IPS-18a (cell line): ENCODE results near the gene FHOD1.
A peak's percentile ranks its signal among the peaks of the same experiment; 100 is the strongest.

Experiments used
- H3K27ac ChIP-seq: one replicate; pipeline ENCODE4 v1.5.1; 2013; ENCODE audit warnings: low read length
- H3K27me3 ChIP-seq: one replicate; pipeline ENCODE4 v1.6.1; 2013; ENCODE audit warnings: mild to moderate bottlenecking, low read length; ENCODE audit not compliant: control insufficient read depth, insufficient read depth
- H3K36me3 ChIP-seq: one replicate; pipeline ENCODE4 v1.6.1; 2013; ENCODE audit warnings: low read depth, low read length; ENCODE audit not compliant: control insufficient read depth
- H3K4me1 ChIP-seq: one replicate; pipeline ENCODE4 v1.6.1; 2013; ENCODE audit warnings: low read depth, low read length; ENCODE audit not compliant: control insufficient read depth
- H3K4me3 ChIP-seq: one replicate; pipeline ENCODE4 v1.5.1; 2013; ENCODE audit warnings: low read length
- H3K9ac ChIP-seq: one replicate; pipeline ENCODE4 v1.6.1; 2013; ENCODE audit warnings: mild to moderate bottlenecking, low read length, moderate library complexity
- H3K9me3 ChIP-seq: one replicate; pipeline ENCODE4 v1.6.1; 2013; ENCODE audit warnings: low read depth, low read length; ENCODE audit not compliant: control insufficient read depth

The FHOD1 gene

DNA sequence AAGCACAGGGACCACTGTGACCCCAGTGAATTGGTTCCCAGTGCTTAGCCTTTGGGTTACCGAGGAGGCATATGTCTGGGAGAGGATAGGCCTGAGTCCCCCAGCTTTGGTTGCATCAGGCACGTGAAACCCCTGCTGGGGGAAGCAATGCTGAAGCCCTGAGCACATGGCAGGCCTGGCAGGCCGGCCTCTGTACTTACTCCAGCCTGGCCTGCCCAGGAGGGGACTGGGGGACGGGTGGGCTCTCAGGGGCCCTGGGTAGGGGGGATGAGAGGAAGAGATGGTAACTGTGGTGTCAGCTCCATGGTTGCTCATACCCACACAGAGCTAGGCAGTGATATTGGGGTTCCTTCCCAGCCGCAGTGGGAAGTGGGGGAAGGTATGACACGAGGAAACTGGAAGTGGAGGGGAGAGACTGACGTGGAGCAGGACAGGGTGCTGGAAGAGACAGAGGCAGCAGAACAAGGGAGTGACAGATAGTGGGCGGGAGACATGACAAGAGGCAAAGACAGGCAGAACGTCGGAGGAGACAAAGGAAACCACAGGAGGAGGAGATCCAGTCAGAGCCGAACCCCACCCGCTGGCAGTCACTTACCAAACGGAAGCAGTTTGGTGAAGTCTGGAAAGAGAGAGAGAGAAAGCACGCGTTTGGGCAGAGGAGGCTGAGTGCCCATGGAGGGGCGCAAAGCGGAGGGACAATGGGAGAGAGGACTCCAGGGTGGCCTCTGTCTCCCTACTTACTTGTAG is 11.3 kb downstream of the FHOD1 start:
- no peak overlapping the region for H3K27ac ChIP-seq
- no peak overlapping the region for H3K9ac ChIP-seq
- H3K9me3 ChIP-seq = no peaks in the 10 kb centered on the region
- H3K4me1 ChIP-seq = no peaks in the 10 kb centered on the region
- H3K4me3 ChIP-seq = no peak overlapping the region
- no peaks in the 10 kb centered on the region for H3K27me3 ChIP-seq
- H3K36me3 ChIP-seq = peaks cover 23% of the 10 kb centered on the region

DNA sequence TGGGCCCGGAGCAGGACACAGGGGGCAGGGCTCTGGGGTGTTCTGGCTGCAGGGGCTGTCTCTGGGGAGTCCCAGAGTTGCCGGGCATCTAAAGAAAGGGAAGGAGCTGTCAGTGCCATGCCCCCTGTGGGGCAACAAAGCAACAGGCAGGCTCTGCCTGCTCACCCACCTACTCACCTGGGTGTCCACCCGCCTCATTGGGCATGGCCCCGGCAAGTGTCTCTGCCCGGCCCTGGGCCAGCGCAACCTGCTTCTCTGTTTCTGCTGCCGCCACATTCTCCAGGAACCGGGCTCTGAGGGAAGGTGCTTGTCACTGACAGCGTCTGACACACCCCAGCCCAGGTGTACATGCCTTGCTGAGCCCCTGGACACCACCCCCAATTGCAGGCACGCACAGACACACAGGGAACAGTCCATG is 13.1 kb downstream of the FHOD1 start:
- Histone ChIP-seq H3K9me3 (no peaks in the 10 kb centered on the region), H3K4me3 (no peak overlapping the region), H3K27me3 (no peaks in the 10 kb centered on the region), H3K36me3 (peaks cover 41% of the 10 kb centered on the region), H3K9ac (no peak overlapping the region), H3K4me1 (no peaks in the 10 kb centered on the region), H3K27ac (no peak overlapping the region)

DNA sequence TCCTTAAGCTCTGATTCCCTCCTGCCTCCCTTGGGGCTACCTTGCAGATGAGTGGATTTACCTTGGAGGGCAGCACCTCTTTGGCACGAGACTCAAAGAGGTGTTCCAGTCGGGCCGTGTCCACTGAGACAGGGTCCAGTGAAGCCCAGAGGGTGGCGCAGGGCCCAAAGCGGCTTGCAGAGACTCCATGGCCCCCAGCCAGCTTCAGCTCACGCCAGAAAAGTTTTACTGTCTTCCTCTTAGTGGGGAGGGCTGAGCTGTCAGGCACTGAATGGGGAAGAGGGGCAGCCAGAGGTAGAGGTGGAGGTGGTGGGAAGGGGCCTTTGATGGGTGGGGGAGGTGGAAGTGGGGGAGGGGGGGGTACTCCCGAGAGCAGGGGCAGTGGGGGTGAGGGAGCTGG is 13.7 kb downstream of the FHOD1 start:
- H3K9ac ChIP-seq = no peak overlapping the region
- peaks cover 43% of the 10 kb centered on the region for H3K36me3 ChIP-seq
- H3K27ac ChIP-seq = no peak overlapping the region
- no peaks in the 10 kb centered on the region for H3K9me3 ChIP-seq
- no peaks in the 10 kb centered on the region for H3K4me1 ChIP-seq
- no peak overlapping the region for H3K4me3 ChIP-seq
- no peaks in the 10 kb centered on the region for H3K27me3 ChIP-seq

DNA sequence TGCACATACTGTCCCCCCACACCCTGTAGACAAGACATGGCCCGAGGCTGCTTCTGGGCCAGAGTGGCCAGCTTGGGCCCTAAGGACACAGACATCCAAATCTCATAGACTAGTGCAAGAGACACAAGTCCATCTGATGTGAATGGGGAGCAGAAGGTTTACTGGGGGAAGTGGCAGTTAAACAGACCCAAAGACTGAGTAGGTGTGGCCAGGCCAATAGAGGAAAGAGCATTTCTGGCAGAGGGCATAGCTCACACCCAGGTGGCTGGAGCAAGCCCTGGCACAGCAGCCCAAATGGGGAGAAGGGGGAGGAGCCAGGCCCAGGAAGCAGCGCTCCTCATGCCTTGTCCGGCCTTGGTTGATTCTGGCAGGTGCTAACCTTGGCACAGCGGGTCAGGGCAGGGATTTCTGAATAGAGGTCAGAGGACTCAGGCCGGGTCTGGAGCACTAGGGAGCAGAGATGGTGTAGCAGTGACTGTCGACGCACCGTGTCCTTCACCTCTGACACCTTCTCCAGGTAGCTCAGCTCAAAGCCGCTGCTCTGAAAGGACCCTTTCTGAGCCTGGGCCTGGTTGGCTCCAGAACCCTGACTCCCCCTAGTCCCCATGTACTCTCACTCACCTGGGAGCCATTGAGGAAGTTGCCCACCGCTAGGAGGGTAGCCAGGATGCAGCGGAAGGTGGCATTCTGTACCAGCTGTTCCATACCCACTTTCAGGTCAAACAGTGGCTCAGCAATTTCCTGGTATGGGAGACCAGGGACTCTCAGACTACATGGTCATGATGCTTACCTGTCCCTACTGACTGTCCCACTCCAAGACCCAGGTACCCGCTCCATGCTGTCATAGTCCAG is 16.2 kb downstream of the FHOD1 start:
- Histone ChIP-seq H3K9me3 (no peaks in the 10 kb centered on the region), H3K27ac (no peak overlapping the region), H3K27me3 (no peaks in the 10 kb centered on the region), H3K4me3 (no peak overlapping the region), H3K36me3 (peaks cover 43% of the 10 kb centered on the region), H3K4me1 (peaks cover 4% of the 10 kb centered on the region), H3K9ac (no peak overlapping the region)

DNA sequence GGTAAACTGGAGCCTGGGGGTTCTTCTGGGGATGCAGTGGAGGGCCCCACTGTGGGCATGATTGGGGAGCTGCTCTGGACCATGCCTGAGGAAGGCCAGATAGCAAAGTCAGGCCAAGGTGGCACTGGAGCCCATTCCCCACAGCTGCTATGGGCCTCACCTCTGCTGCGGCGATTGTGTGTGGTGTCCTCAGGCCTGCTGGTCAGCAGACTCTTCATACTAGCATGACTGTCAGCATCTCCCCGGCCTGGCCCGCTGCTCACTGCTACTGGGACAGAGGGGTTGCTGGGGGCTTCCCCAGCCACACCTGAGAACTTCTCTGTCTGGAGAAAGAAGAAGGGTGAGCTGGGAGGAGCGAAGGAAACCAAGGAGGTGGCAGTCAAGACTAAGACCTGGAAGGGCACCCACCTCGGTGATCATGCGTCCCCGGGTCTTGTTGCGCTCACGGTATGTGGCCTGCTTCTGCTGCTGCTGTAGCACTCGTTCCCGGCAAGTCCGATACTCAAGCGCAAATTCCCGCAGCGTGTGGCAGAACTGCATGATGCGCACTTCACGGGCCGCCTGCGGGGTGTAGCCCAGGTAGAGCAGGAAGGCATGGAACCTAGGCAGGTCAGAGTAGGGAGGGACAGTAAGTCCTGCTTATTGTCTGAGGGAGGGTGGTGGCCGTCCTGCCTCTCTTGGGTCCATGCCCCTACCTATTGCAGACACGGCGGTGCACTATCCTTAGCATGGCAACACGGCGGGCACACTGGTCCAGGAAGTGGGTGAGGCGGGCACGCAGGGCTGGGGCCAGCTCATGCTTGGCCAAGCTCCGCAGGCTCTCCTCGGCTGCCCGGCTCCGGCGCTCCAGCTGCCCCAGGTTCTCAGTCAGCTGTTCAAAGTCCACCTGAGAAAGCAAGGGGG is 17.1 kb downstream of the FHOD1 start:
- peaks cover 43% of the 10 kb centered on the region for H3K36me3 ChIP-seq
- H3K4me3 ChIP-seq = no peak overlapping the region
- H3K9ac ChIP-seq = no peak overlapping the region
- no peak overlapping the region for H3K27ac ChIP-seq
- no peaks in the 10 kb centered on the region for H3K9me3 ChIP-seq
- no peaks in the 10 kb centered on the region for H3K27me3 ChIP-seq
- peaks cover 4% of the 10 kb centered on the region for H3K4me1 ChIP-seq

DNA sequence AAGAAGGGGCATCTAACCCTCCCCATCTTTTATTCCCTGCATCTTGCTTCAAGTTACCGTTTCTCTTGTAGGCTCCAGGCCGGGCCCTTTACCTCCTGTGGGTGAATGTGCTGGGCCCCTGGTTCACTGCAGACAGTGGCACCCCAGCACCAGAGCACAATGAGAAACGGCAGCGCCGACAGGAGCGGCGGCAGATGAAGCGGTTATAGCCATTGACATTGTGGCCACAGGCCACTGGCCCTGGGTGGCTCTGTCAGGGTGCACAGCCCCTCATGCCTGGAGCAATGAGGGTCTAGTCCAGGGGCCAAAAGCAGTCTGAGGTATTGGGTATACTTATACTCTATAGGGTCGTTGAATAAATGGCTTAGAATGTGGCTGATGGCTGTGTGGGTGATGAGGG is 18.4 kb downstream of the FHOD1 start:
- H3K4me3 ChIP-seq = no peak overlapping the region
- no peaks in the 10 kb centered on the region for H3K27me3 ChIP-seq
- peaks cover 43% of the 10 kb centered on the region for H3K36me3 ChIP-seq
- no peak overlapping the region for H3K9ac ChIP-seq
- no peak overlapping the region for H3K27ac ChIP-seq
- no peaks in the 10 kb centered on the region for H3K9me3 ChIP-seq
- peaks cover 4% of the 10 kb centered on the region for H3K4me1 ChIP-seq

DNA sequence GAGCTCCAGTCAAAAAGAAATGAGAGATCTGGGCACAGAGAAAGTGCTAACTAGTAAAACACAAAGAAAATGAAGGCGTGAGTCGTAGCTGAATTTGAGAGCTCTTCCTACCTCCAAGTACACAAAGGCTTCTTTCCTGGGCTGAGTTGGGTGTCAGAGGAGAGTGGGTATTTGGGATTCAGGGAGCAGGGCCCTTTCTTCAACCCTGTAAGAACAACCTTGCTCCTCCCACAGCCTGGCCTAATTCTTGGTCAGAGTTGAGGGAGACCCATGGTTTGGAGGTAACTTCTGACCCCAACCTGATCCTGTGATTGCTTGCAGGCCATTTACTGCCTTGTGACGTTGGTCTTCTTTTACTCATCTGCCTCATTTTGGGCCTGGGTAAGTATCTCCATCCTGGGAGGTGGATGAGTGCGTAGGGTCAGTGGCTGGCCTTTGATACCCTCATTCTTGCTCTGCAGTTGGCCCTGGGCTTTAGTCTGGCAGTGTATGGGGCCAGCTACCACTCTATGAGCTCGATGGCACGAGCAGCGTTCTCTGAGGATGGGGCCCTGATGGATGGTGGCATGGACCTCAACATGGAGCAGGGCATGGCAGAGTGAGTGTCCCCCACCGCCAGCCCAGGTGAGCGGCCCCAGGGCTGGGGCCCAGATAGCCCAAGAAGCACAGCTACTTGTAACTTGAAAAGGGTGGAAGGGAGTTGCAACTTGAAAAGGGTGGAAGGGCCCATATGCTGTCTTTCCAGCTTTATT is 19.1 kb downstream of the FHOD1 start:
- H3K4me3 ChIP-seq = peak overlapping the region; percentile 88
- H3K36me3 ChIP-seq = peaks cover 39% of the 10 kb centered on the region
- peaks cover 4% of the 10 kb centered on the region for H3K4me1 ChIP-seq
- H3K9me3 ChIP-seq = no peaks in the 10 kb centered on the region
- no peak overlapping the region for H3K27ac ChIP-seq
- H3K9ac ChIP-seq = peak overlapping the region; percentile 70
- no peaks in the 10 kb centered on the region for H3K27me3 ChIP-seq

DNA sequence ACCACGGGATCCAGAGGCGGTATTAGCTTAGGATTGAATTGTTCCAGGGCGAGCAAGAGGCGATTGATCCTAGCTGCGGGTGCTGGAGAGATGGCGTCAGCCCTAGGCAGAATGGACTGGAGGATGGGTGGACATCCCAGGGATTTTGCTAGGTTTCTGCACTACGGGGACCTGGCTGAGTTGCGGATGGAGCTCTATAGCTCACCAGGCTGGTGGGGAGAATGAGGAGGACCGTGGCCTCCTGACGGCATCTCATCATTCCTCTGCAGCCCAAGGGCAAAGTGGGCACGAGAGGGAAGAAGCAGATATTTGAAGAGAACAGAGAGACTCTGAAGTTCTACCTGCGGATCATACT is 19.7 kb downstream of the FHOD1 start:
- peaks cover 38% of the 10 kb centered on the region for H3K36me3 ChIP-seq
- H3K4me3 ChIP-seq = peak overlapping the region; percentile 88
- no peak overlapping the region for H3K27ac ChIP-seq
- H3K27me3 ChIP-seq = no peaks in the 10 kb centered on the region
- peak overlapping the region; percentile 70 for H3K9ac ChIP-seq
- peaks cover 4% of the 10 kb centered on the region for H3K4me1 ChIP-seq
- H3K9me3 ChIP-seq = no peaks in the 10 kb centered on the region

DNA sequence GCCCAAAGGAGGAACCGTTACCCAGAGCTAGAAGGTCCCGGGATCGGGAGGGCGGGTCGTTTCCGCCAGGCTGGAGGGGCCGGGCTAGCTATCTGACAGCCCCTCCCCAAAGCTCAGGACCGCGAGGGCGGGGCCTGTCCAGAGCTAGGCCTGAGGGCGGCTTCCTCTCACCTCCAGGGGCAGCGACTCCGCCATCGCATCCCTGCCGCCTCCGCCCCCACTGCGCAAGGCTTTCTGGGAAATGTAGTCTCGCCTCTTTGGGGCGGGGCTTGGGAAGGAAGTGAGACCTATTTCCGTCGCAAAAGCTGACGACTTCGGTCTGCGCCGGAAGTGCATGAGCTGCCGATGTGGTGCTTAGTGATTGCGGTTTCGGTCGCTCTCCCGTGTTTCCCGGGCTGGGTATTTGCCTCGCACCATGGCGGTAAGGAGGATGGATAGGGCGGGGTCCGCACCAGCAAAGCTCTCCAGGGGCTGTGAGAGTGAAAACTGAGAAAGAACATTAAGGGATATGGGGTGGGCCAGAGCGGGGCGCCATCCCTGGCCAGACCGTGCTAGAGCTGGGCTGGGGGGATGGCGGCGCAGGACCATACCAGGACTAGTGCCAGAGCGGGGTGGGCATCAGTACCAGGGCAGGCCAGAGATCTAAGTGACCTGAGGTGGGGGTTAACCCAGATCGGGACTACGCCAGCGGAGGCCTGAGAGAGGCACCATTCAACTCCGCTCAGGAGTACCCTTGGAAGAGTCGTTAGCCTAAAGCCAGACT is 20.3 kb downstream of the FHOD1 start, which contains the start of gene TMEM208:
TMEM208 (plus strand) TSS at position 327 of the 763 bp plus-strand sequence; CDS start at position 416, 89 bp downstream.
- Histone ChIP-seq H3K9me3 (no peaks in the 10 kb centered on the region), H3K9ac (peak within 1 kb of the TSS; percentile 70), H3K27me3 (no peaks in the 10 kb centered on the region), H3K4me1 (peaks cover 4% of the 10 kb centered on the region), H3K36me3 (peaks cover 38% of the 10 kb centered on the region), H3K27ac (no peak within 1 kb of the TSS), H3K4me3 (peak within 1 kb of the TSS; percentile 88)

DNA sequence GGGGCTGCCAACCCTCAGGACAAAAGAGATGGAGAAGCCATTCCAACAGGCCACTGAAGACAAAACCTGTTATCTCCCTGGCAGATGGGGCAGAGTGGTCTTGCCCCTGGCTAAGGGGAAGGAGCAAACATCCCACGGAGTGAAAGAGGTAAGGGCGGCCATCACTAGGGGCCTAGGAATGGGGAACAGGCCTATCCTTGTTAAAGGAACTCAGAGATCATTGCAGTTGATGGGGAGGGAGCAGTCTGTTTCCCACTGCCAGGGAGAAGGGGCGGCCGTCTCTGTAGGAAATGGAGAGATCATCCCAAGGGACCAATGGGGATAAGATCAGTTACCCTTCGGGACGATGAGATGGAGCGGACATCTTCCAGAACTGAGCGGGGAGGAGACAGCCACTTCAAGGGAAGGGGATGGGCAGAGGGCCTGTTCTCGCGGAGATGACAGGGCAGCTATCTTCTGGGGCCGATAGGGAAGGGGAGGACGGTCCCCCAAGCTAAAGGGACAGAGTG is 20.9 kb downstream of the FHOD1 start:
- peak overlapping the region; percentile 88 for H3K4me3 ChIP-seq
- H3K9me3 ChIP-seq = no peaks in the 10 kb centered on the region
- H3K9ac ChIP-seq = no peak overlapping the region
- H3K27ac ChIP-seq = no peak overlapping the region
- peaks cover 4% of the 10 kb centered on the region for H3K4me1 ChIP-seq
- peaks cover 32% of the 10 kb centered on the region for H3K36me3 ChIP-seq
- H3K27me3 ChIP-seq = no peaks in the 10 kb centered on the region
